Endothelial cell of umbilical vein (primary cell): ENCODE data around the gene GIT2. TPM values are rescaled to one million over a fixed set of nuclear protein-coding genes. Genes with fewer than 3 reads are reported as not detected.

ENCODE experiments used
- Bru-seq: library from RNA; stranded (reverse); fragments of 400-500 nt; gene quantifications from one replicate; lab custom pipeline; 2021; lab: Mats Ljungman, UMichigan
- BruChase-seq, 2 experiments: library from RNA; stranded (reverse); fragments of 400-500 nt; gene quantifications; one replicate each; lab custom pipeline; 2021; lab: Mats Ljungman, UMichigan
- BruUV-seq: library from RNA; stranded (reverse); fragments of 400-500 nt; replicated peaks from 2 replicates; lab custom pipeline; 2021; lab: Mats Ljungman, UMichigan
- CTCF ChIA-PET: fragments of 300-600, 350-600 bp; sonication (Branson Sonifier 250); formaldehyde crosslinking; loops from one replicate; lab custom pipeline; 2021; ENCODE audit warnings: antibody characterized with exemption, inconsistent platforms; lab: Charles Lee
- POLR2A ChIA-PET: fragments of 300-600, 350-600 bp; sonication (Branson Sonifier 250); formaldehyde crosslinking; loops from one replicate; lab custom pipeline; 2021; ENCODE audit warnings: antibody characterized with exemption, inconsistent platforms; lab: Charles Lee
- DNase-seq: peaks from one replicate; pipeline ENCODE4 v3.0.0-alpha.2; 2011; ENCODE audit warnings: low read depth, low spot score
- FAIRE-seq: peaks from 2 replicates; lab custom pipeline; 2011; peaks lifted over from hg19 to GRCh38; lab: Jason Lieb, UNC
- H2AFZ ChIP-seq: 2 replicates; pipeline ENCODE4 v1.6.0; 2012; ENCODE audit warnings: low read depth, low read length, control low read depth, inconsistent platforms
- H3K27ac ChIP-seq: 2 replicates; pipeline ENCODE4 v1.5.1; 2011; ENCODE audit warnings: low read depth, mild to moderate bottlenecking, control low read depth, low read length, moderate library complexity; ENCODE audit not compliant: insufficient read depth
- H3K27me3 ChIP-seq, 2 experiments: 2 replicates each; pipeline versions ENCODE4 v1.6.0 to v1.6.1; 2011; ENCODE audit warnings: low read length in 2 of 2, mixed read lengths in 1 of 2; ENCODE audit not compliant: control insufficient read depth in 2 of 2, insufficient read depth in 2 of 2
- H3K36me3 ChIP-seq, 2 experiments: 2 replicates in 1 of 2; 3 replicates in 1 of 2; pipeline ENCODE4 v1.5.1; 2011; ENCODE audit warnings: low read length in 2 of 2, mild to moderate bottlenecking in 1 of 2, moderate library complexity in 1 of 2; ENCODE audit not compliant: control insufficient read depth in 2 of 2, insufficient read depth in 2 of 2; ENCODE audit errors: extremely low read depth in 1 of 2
- H3K4me1 ChIP-seq: 3 replicates; pipeline ENCODE4 v1.5.1; 2011; ENCODE audit warnings: mild to moderate bottlenecking, low read length; ENCODE audit not compliant: control insufficient read depth, insufficient read depth; ENCODE audit errors: extremely low read depth
- H3K4me2 ChIP-seq: 2 replicates; pipeline ENCODE4 v1.6.1; 2011; ENCODE audit warnings: low read length, control low read depth, mixed read lengths; ENCODE audit not compliant: insufficient read depth
- H3K4me3 ChIP-seq, 3 experiments: fragments of 200-600 bp in 1 of 3; sonication (generic), shearing (Covaris generic) in 1 of 3; replicated peaks in 1 of 3; 2 replicates each; pipeline ENCODE4 v1.5.1; 2011 to 2016; ENCODE audit warnings: control low read depth in 3 of 3, low read length in 3 of 3, mild to moderate bottlenecking in 2 of 3, inconsistent platforms in 1 of 3, low read depth in 1 of 3, moderate library complexity in 1 of 3; ENCODE audit not compliant: insufficient read depth in 1 of 3
- H3K79me2 ChIP-seq: 2 replicates; pipeline ENCODE4 v1.6.0; 2012; ENCODE audit warnings: low read length, inconsistent platforms; ENCODE audit not compliant: control insufficient read depth, insufficient read depth
- H3K9ac ChIP-seq: replicated peaks from 2 replicates; pipeline ENCODE3; 2011; ENCODE audit warnings: low read length, control low read depth; ENCODE audit not compliant: insufficient read depth; ENCODE audit errors: extremely low read depth
- H3K9me1 ChIP-seq: replicated peaks from 3 replicates; pipeline ENCODE4 v1.6.0; 2011; ENCODE audit warnings: mild to moderate bottlenecking, low read length; ENCODE audit not compliant: control insufficient read depth, insufficient read depth; ENCODE audit errors: extremely low read depth
- H3K9me3 ChIP-seq: replicated peaks from 2 replicates; pipeline ENCODE4 v1.5.1; 2012; ENCODE audit warnings: low read length, inconsistent platforms; ENCODE audit not compliant: control insufficient read depth, insufficient read depth
- H4K20me1 ChIP-seq: replicated peaks from 2 replicates; pipeline ENCODE3; 2011; ENCODE audit warnings: mild to moderate bottlenecking, low read length; ENCODE audit not compliant: control insufficient read depth, insufficient read depth; ENCODE audit errors: extremely low read depth
- EZH2 ChIP-seq: IDR thresholded peaks from 2 replicates; pipeline ENCODE4 v1.6.1; 2012; ENCODE audit warnings: borderline replicate concordance, low read depth, mild to moderate bottlenecking, moderate library complexity, low read length, inconsistent platforms; ENCODE audit not compliant: severe bottlenecking
- FOS ChIP-seq: IDR thresholded peaks from 2 replicates; pipeline ENCODE4 v1.6.1; 2011; ENCODE audit warnings: mild to moderate bottlenecking, low read length, moderate library complexity, borderline replicate concordance; ENCODE audit not compliant: insufficient read depth
- GATA2 ChIP-seq: IDR thresholded peaks from 2 replicates; pipeline ENCODE4 v1.7.0; 2011; ENCODE audit warnings: low read depth, mild to moderate bottlenecking, moderate library complexity, mixed read lengths, low read length; ENCODE audit not compliant: insufficient read length, insufficient read depth
- JUN ChIP-seq: IDR thresholded peaks from 2 replicates; pipeline ENCODE4 v1.6.1; 2011; ENCODE audit warnings: borderline replicate concordance, low read depth; ENCODE audit not compliant: insufficient read length, insufficient read depth
- MAX ChIP-seq: IDR thresholded peaks from 2 replicates; pipeline ENCODE4 v1.6.1; 2011; ENCODE audit not compliant: insufficient read depth, insufficient read length
- MYC ChIP-seq: IDR thresholded peaks from one replicate; pipeline ENCODE4 v1.6.1; 2011; ENCODE audit warnings: mild to moderate bottlenecking, low read depth, low read length
- POLR2A ChIP-seq: IDR thresholded peaks from 2 replicates; pipeline ENCODE4 v1.6.1; 2012; ENCODE audit warnings: low read depth, mild to moderate bottlenecking, control low read depth, low read length
- POLR2AphosphoS5 ChIP-seq: IDR thresholded peaks from 2 replicates; pipeline ENCODE4 v1.6.1; 2012; ENCODE audit warnings: low read depth, mild to moderate bottlenecking, control low read depth, low read length, moderate library complexity; ENCODE audit not compliant: insufficient read depth
- dilution Hi-C: fragments of 300-500 bp; cut with MboI; formaldehyde crosslinking; loops from one replicate; pipeline ENCODE4 v1.15.0; 2019; ENCODE audit warnings: low sequenced_read_pairs; ENCODE audit not compliant: extremely low pct_ligation_motif_present
- intact Hi-C: fragments of 100-400 bp; cut with micrococcal nuclease; formaldehyde crosslinking; loops from one replicate; pipeline ENCODE4 v1.10.0; 2022
- long read RNA-seq: library from polyadenylated mRNA; stranded (forward); transcript quantifications from one replicate; pipeline ENCODE4 v2.0.0, GENCODE V29; 2021
- polyA minus RNA-seq, 3 experiments: library from RNA; depleted of rRNA, polyadenylated mRNA; stranded (reverse); fragments of >200 nt; gene quantifications; 1 replicate in 1 of 3; 2 replicates in 2 of 3; pipeline ENCODE4 v1.2.3, GENCODE V29; 2011
- polyA plus RNA-seq, 4 experiments: library from polyadenylated mRNA; depleted of rRNA in 3 of 4; stranded (reverse) in 3 of 4; unstranded in 1 of 4; fragments of >200 nt; gene quantifications; 2 replicates each; pipeline versions ENCODE4 v1.2.1 to v1.2.3, GENCODE V29; 2011 to 2012; ENCODE audit warnings: missing spikeins in 1 of 4
- total RNA-seq: library from RNA; stranded (reverse); gene quantifications from 2 replicates; pipeline ENCODE4 v1.2.3, GENCODE V29; 2021

Gene GIT2
- 67.7 and 77.2 TPM in 2 replicates for total RNA-seq
- polyA plus RNA-seq, result 32.5 and 37.3 TPM in 2 replicates
- polyA plus RNA-seq (2011; cell fraction: cytosol; rRNA removed), result 34.1 and 34.6 TPM in 2 replicates
- polyA plus RNA-seq (2011; cell fraction: nucleus; rRNA removed), result 122 and 128 TPM in 2 replicates
- polyA plus RNA-seq (2012), result 37.4 and 38.7 TPM in 2 replicates
- 83.4 and 88.7 TPM in 2 replicates for polyA minus RNA-seq
- polyA minus RNA-seq (2011; cell fraction: cytosol; rRNA and poly(A)+ RNA removed), result 10.2 TPM
- 94.9 and 130 TPM in 2 replicates for polyA minus RNA-seq (2011; cell fraction: nucleus; rRNA and poly(A)+ RNA removed)
- Bru-seq, nascent RNA, result percentile 83 among the genes with signal in this experiment
- percentile 81 among the genes with signal in this experiment for BruChase-seq, experiment 1, labeled RNA remaining after a 6-hour chase
- BruChase-seq, experiment 2, labeled RNA remaining after a 2-hour chase, result percentile 88 among the genes with signal in this experiment
- long read RNA-seq, full-length matches to known transcripts, result 35 of 103 reads
- long read RNA-seq, partial matches to known transcripts, result 19 of 103 reads
- long read RNA-seq, other reads (novel, unspliced or antisense), result 49 of 103 reads

DNA sequence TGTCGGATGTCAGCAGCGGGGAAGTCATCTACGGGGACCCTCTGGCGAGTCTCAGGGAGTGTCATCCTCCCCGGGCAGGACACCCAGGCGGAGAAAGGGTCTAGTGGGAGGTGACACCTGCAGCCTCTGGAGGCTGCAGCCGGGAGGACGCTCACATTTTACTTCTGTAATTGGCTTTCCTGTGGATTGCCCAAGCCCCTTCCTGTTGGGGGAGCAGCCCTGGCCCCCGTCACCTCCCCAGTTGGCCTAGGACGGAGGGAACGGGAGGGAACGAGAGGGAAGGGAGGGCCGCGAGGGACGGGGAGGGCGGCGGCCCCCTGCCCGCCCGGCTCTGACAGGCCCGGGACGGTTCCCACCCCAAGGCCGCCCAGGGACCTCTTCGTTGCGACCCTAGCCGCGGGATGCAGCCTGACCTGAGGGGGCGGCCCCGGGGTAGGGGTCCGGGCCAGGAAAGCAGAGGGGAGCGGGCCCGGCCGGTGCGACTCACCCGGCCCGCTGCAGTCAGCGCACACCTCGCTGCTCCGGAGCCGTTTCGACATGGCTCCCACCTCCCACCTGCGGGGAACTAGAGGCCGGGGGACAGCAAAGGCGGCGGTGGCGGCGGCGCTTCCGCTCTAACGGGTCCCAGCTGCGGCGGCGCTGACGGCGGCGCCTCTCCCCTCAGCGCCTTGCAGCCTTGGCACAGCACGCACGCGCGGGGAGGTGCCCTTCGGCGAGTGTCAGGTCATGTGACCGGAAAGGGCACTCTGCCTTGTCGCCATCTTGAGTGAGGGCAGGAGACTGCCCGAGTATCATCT, at the start of gene GIT2:
GIT2 (minus strand) TSS at position 683 of the 797 bp plus-strand sequence; CDS start at position 539, 144 bp downstream.
- Histone ChIP-seq H3K4me1 (peaks cover 37% of the 10 kb centered on the region), H4K20me1 (no peaks in the 10 kb centered on the region), H3K4me3 (peak within 1 kb of the TSS; percentile 88 to 100 (median 89)), H3K27ac (peak within 1 kb of the TSS; percentile 67), H3K9me1 (no peaks in the 10 kb centered on the region), H3K9ac (peak within 1 kb of the TSS; percentile 67), H3K9me3 (no peaks in the 10 kb centered on the region), H3K27me3 (no peaks in the 10 kb centered on the region), H3K36me3 (no peaks in the 10 kb centered on the region), H2AFZ (peak within 1 kb of the TSS; percentile 82), H3K79me2 (peaks cover 44% of the 10 kb centered on the region), H3K4me2 (peak within 1 kb of the TSS; percentile 96)
- FAIRE-seq, result peak; percentile 70
- dilution Hi-C loops, result no loop called here
- no TSS peak for BruUV-seq
- ChIA-PET CTCF (interaction anchor here (1.1 to 1.5 kb wide), 2 partner anchors 28 to 31 kb away, joined by 3 to 4 read pairs; no protein-coding TSS in a partner anchor), POLR2A (no interaction called here)
- no peak for TF ChIP-seq FOS
- TF ChIP-seq MYC, result no peak
- no peak for TF ChIP-seq EZH2
- peak; percentile 71 for TF ChIP-seq MAX
- TF ChIP-seq POLR2AphosphoS5, result peak; percentile 82
- TF ChIP-seq POLR2A, result peak; percentile 87
- no peak for TF ChIP-seq GATA2
- TF ChIP-seq JUN, result no peak
- peak; percentile 89 for DNase-seq
- intact Hi-C loops, result loop anchor here (1.0 to 5.0 kb wide), 3 partner anchors 47 to 52 kb away; partner anchors contain the start of gene C12orf76
